HG02852 (cell line): Measurements from ENCODE around the gene IAH1.

ENCODE experiments used
- ATAC-seq: cut with Tn5 transposase; IDR thresholded peaks from one replicate; pipeline ENCODE4 v1.9.1; 2021; ENCODE audit warnings: mild to moderate bottlenecking, moderate library complexity; ENCODE audit not compliant: unreplicated experiment

IAH1 gene, protein sequence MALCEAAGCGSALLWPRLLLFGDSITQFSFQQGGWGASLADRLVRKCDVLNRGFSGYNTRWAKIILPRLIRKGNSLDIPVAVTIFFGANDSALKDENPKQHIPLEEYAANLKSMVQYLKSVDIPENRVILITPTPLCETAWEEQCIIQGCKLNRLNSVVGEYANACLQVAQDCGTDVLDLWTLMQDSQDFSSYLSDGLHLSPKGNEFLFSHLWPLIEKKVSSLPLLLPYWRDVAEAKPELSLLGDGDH

DNA sequence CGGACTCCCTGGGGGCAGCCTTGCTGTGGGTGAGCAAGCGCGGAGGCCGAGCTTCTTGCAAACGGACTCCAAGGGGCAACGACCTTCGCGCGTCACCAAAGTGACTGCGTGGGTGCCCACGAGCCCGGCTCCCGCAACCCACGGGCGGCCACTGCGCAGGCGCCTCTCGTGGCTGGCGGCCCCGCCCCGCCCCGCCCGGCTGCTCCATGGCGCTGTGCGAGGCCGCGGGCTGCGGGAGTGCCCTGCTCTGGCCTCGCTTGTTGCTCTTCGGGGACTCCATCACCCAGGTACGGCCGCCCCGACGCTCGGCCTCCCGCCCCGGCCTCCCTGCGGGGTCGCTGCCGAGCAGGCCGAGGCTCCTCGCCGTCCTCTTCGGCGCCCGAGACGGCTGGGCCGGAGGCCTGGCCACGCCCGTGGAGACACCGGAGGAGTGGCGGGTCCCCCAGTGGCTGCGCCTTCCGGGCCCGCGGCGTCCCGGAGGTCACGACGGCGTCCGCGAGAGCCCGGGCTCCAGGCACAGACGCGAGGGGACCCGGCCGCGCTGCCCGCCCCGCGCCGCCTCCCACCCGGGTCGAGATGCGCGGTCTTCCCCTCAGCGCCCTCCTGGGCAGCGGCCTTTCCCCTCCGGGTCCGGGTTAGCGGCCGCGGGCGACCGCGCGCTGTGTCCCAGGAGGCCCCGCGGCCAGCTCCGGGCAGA, at the start of gene IAH1:
Gene IAH1, plus strand, starts transcription at position 191 of the 697 bp plus-strand sequence. Its CDS starts 16 bp downstream, at position 207.
- ATAC-seq, result peak; percentile 69

DNA sequence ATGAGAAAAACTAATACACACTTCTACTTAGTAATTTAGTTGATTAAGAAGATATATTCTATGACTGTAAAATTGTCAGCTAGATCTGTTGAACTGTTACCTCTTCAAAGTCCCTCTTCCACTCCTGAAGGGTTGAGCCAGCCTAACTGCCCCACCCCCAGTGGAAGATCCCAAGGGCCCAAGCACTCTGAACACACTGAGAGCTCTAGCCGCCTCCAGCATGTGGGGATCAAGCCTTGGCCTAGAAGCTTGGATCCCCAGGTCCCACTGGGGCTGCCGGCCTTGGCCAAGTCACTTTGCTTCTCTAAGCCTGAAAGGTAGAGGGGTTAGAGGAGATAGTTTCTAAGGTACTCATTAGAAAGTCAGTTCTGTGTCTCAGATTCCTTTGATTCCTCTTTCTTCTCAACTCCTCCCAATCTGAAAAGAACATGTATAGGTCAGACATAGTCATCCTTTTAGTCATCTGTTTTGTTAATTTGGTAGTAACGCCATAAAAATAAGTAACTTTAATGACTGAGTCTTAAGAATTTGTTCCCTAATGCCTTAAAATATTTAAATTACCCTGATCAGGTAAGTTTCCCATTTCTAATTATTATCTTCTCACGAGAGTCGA, 45.3 kb upstream of the IAH1 start:
- no peak for ATAC-seq

DNA sequence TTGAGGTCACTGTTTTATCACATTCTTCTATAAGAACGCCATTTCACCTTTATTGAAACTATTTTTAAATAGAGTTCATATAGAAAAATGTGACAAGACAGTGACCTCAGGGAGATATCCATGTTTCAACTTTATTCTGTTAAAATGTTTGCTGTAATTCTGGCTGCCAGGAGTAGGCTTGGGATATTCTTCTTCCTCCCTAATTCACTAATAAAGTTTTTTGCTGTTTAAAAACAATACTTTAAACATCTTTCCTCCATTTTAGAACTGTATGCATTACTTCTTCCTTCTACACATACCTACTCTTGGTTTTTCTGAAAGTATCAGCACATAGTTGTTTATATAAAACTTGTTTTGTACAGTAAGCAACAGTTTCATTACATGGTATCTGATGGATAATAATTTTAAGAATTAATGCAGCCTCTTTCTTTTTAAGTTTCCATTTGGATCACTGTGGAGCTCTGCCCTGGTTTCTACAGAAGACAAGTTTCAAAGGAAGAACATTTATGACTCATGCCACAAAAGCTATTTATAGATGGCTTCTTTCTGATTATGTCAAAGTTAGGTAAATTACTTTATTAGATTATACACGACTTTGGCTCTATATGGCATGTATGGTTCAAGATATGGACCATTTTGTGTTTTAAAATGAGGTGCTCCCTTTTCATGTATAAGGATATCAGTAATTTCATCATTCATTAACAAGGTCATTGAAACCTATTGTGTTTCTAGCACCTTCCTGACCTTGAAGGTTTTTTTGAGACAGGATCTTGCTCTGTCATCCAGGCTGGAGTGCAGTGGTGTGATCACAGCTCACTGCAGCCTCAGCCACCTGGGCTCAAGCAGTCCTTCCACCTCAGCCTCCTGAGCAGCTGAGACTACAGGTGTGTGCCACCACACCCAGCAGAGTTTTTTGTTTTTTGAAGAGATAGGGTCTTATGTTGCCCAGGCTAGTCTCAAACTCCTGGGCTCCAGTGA, 43.7 kb upstream of the IAH1 start:
- no peak for ATAC-seq

DNA sequence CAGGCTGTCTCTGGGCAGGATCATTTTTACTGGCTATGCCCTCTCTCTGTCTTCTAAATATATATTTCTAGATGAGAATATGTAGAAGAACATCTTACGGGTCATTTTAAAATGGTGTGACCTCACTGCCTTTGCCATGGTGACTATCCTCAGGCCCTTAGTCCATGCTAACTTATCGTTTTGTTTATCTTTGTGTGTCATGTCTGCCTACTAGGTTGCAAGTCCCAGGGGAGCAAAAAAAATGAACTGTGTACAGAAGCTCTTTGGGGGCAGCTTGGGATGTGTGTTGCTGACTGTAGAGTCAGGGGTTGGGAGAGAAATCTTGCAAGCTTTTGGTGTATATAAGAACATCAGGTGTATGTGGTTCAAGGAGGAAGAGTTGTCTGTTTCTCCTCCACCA, 39.9 kb upstream of the IAH1 start:
- no peak for ATAC-seq

DNA sequence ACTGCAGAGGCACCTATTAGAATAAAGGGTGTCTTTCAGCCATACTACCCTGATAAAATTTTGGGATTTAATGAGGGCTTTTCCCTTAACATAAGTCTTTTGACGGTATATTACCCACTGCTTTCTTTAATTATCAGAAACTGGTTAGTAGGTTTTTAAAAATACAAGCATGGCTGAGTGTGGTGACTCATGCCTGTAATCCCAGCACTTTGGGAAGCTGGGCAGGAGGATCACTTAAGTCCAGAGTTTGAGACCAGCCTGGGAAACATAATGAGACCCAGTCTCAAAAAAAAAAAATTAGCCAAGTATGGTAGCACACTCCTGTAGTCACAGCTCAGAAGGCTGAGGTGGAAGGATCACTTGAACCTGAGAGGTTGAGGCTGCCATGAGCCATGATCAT, 34.8 kb upstream of the IAH1 start:
- ATAC-seq, result no peak

DNA sequence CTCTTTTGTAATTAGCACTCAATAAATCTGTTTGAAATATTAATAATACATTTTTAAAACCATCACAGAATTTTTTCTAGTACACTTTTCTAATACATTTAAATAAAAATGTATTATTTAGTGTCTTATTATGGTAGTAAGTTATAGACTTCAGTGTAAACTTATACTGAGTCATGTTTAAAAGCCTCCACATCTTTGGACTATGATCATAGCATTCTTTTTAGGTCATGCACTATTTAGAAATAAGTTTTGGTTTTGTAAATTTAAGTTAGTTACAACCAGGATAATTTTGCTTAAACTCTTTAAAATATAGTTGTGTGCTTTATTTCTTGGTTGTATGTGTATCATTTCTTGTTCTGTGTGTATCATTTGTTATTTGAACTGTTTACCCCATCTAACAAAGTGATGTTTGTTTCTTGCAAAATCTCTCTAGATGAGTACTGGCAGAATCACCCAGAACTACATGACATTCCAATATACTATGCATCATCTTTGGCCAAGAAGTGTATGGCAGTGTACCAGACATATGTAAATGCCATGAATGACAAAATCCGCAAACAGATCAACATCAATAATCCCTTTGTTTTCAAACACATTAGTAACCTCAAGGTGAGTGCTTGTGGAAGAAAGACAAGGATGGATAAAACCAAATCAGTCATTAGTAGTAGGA, 34.2 kb upstream of the IAH1 start:
- ATAC-seq, result no peak

DNA sequence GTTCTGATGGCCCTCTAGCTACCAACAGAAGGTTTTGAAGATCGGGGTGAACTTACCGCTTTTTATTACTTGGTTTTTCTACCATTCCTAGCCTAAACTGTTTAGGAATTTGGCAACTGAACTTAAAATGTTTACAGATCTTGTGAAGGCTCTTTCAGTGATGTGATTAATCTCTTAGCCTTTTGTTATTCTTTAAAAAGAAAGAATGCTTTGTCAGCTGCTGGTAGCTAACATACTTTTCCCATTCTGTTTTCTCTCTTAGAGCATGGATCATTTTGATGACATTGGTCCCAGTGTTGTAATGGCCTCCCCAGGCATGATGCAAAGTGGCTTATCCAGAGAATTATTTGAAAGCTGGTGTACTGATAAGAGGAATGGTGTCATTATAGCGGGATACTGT, 32.8 kb upstream of the IAH1 start:
- no peak for ATAC-seq

DNA sequence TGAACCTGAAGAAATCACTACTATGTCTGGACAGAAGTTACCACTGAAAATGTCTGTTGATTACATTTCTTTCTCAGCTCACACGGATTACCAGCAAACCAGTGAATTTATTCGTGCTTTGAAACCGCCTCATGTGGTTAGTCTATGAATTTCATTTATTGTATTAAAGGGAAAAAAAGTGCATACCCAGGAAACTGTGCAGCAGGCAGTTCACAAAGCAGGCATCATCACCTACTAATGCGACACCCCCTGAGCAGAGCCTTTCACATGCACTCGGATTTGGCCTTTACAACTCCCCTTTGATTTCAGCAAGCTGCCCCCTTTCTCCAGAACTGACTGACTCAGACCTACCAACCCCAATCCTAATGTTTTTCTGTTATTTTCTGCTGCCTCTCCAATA, 30.8 kb upstream of the IAH1 start:
- ATAC-seq, result no peak

DNA sequence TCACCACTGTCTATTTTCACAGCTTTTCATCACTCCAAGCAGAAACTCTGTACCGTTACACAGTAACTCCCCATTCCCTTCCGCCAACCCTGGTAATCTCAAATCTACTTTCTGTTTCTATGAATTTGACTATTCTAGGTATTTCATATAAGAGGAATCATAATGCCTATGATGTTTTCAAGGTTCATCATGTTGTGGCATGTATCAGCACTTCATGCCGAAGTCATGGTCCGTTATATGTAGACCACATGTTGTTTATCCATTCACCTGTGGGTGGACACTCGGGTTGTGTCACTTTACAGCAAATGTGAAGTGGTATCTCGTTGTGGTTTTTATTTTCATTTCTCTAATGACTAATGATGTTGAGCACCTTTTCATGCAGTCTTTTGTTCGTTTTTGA, 29.3 kb upstream of the IAH1 start:
- no peak for ATAC-seq

DNA sequence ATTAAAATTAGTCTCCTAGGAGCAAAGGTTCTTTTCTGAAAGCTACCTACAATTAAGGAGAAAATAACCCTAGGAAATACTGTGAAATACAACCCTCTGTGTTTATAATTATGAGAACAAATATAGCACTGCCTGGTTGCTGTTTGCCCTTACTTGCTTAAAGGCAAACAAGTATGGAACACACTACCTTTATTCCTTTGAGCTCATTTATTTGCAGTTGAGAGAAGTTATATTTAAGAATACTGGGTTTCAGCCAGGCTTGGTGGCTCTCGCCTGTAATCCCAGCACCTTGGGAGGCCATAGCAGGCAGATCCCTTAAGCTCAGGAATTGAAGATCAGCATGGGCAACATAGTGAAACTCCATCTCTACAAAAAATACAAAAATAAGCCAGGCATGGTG, 23.1 kb upstream of the IAH1 start:
- ATAC-seq, result no peak

DNA sequence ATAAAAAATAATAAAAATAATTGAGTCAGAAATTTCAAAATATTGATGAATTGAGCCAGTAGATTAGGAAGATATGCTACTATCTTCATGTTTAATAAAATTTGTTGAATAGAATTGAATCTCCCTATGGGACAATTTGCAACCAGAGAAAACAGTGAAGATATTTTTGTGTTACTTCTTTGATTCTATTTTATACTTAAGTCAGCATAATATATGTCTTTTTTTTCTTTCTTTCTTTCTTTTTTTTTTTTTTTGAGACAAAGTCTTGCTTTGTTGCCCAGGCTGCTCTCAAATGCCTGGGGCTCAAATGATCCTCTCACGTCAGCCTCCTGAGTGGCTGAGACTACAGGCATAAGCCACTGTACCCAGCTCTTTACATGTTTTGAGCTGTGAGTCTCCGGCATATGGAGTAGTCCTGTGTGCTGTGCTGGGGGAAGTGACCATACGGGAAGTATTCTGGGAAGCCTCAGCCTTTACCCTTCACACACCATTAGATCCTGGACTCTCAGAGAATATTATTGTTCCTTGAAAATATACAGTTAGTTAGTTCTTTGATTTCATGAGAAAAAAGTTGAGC, 13.8 kb upstream of the IAH1 start:
- ATAC-seq, result no peak

DNA sequence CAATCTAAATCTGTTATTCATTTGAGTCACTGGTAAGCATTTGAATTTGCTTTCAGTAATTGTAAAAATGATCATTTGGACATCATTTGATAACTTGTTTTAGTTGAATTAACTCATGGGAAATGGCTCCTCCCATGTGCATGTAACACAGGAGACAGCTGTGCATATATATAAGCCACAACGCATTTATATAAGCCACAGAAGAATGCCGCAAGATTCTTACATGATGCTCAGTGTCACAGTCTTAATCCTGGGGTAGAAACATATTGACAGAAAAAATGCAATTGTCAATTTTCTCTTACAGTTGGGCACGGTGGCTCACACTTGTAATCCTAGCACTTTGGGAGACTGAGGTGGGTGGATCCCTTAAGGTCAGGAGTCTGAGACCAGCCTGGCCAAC, 13.3 kb upstream of the IAH1 start:
- no peak for ATAC-seq

DNA sequence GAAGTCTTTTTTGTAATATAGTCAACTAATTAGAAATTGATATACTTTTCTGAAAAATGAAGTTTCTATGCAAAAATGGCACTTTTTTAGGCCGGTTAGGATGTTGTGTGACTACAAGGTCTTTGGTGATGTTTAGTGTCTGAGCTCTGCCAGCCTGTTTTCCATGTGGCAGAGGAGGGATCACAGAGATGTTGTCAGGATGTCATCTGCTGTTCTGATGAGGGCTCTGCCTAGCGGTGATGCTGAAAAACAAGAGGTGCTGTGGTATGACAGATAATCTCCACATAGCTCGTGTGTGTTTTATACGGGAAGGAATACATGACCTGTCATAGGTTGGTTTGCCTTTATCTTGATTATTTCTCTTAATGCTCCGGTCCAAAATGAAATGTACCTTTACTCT, 12.0 kb upstream of the IAH1 start:
- ATAC-seq, result no peak

DNA sequence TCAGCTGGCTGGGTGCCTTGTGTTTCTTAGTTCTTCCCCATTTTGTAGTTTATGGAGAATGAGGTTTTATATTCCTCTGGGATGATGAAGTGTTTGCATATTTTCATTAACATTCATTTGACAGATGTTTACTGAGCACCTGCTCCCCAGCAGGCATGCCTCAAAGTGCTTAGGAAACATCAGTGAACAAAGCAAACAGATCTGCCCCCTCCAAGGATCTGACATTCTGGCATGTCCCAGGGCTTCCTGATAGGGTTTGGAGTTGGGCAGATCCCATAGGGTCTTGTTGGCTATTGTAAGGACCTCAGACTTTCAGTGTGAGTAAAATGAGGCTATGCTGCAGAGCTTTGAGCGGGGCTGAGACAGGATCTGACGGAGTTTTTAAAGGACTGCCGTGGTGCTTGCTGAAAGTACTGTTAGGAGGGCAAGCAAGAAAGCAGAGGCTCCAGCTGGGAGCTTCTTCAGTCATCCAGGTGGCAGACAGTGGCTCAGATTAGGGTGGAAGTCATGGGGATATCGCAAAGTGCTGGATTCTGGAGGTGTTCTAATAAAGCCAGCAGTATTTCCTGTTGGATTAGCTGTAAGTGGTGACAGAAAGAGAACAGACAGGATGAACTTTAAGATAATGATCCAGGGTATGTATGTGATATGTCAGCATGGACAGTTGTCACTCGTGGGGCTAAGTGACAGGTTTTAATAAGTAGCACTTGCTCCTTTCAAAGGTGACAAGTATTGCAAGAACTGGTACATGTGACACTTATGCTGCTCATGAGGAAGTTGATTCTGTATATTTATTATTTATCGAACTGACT, 11.3 kb upstream of the IAH1 start:
- no peak for ATAC-seq

DNA sequence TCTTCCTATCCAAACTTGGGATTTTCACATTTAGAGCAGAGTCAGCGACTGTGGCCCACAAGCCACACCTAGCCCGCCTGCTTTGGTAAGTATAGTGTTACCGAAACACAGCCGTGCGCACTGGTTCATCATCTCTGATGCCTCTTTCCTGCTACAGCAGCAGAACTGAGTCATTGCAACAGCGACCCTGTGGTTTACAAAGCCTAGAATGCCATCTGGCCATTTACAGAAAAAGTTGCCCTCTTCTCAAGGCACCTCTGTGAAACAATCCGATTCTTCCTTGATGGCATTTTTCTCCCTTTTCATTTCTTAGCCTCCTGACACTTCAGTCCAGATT, 10.7 kb upstream of the IAH1 start:
- no peak for ATAC-seq

DNA sequence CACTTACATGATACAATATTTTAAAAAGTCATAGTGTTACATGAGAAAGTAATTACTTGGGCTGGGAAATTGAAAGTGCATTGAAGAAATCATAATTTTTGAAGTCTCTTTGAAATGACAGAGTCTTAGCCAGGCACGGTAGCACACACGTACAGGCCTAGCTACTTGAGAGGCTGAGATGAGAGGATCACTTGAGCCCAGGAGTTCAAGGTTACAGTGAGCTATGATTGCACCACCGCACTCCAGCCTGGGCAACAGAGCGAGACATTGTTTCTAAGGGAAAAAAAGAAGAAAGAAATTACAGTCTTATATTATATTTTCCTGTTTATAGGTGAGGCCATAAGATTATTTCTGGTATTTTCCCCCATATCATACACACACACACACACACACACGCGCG, 9.2 kb upstream of the IAH1 start:
- ATAC-seq, result no peak

DNA sequence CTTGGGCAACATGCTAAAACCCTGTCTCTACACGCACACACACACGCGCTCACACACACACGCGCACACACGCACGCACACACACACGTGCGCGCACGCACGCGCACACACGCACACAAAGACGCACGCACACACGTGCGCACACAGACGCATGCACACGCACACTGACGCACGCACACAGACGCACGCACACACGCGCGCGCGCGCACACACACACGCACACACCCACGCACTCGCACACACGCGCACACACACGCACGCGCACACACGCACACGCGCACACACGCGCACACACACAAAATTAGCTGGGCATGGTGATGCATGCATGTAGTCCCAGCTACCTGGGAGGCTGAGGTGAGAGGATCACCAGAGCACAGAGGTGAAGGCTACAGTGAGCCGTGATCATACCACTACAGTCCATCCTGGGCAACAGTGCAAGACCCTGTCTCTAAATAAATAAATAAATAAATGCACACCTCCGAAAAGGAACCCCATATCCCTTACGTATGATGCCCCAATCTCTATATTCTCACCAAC, 8.1 kb upstream of the IAH1 start:
- ATAC-seq, result no peak

DNA sequence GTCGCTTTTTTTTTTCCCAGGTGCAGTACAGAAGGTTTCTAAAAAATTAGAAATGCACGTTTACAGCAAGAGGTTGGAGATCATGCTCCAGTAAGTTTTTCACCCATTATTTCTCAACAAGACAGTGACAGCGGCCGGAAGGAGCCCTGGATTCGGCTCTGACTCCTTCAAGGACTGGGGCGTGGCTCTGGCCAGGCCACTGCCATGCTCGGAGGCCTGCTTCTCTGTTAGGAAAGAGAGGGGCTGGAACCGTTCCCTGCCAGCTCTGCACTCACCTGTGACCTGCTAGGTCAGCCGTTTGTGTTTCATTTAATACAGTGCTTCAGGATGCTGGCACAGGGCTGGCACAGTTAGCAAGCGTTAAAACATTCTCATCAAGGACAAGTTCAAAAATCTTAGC, 6.7 kb upstream of the IAH1 start:
- ATAC-seq, result no peak

DNA sequence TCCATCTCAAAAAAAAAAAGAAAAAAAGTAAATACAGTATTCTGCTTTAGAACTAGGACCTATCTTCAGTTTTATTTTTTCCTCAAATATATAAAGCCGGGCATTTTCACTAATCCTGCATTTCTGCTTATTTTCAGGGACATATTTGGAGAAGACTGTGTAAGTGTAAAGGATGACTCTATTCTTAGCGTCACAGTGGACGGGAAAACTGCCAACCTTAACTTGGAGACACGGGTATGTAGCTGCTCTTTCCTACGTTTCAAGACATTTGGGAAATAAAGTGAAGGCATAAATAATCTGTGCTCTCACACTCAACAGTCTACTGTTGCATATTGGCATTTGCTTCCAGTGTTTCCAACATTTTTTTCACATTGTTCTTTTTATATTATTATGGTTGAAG, 3.1 kb upstream of the IAH1 start:
- ATAC-seq, result no peak
